ENCODE measurements around the gene MYH7.
"Not testable (repeated sequence)": the region's sequence is repeated elsewhere in the genome, so short reads cannot be mapped to it uniquely, and the experiment has no call there.

MYH7 gene

DNA sequence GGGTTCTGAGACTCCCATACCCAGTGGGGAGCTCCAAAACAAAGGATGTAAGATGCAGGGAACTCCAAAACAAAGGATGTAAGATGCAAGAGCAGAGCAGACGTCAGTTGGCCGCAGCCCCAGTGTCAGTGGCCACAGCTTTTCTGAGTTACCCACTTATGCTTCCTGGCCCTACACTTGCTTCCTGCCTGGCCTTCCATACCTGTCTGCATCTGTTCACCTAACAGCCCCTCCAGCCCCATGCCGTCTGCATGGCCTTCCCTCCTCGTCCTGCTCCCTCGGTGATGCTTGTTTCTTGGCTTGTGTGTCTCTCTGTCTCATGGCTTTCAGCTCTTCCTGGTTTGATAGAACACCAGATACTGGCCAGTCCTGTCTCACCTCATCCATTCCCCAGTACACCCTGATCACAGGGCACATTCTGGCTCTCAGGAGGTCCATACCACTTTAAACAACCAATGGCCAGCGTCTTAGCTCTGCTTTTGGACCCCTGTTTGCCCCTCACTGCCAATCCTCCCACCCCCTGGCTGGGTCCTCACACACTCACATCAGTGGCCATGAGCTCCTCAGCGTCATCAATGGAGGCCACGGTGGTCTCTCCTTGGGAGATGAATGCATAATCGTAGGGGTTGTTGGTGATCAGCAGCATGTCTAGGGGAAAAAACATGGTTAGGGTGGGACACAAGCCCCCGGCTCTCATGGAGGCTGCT is 5.3 kb downstream of the MYH7 start:
- DNase-seq, result no peak

DNA sequence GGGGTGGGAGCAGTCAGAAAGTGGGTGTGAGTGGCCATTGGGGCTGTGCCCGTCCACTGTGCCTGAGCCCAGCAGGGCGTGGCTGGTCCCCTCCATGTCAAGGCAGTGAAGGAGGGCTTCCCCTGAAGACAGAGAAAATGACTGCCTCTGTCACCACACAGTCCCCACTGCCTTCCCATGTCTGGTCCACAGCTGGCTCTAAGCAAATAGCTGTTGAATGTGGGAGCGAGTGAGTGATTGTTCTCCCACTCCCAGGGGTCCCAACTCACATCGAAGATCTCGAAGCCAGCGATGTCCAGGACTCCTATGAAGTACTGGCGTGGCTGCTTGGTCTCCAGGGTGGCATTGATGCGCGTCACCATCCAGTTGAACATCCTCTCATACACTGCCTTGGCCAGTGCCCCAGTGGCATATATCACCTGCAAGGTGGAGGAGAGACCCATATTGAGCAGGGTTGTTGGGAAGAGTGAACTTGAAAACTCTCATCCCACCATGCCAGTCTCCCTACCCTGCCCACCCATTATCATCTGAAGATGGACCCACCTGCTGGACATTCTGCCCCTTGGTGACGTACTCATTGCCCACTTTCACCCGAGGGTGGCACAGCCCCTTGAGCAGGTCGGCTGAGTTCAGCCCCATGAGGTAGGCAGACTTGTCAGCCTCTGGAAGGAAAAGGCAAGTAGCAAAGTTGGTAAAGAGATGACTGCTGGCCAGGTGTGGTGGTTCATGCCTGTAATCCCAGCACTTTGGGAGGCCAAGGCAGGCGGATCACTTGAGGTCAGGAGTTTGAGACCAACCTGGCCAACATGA is 6.6 kb downstream of the MYH7 start:
- DNase-seq, result no peak

- DNase-seq, result not testable (repeated sequence)
These were observed 9.7 kb downstream of the MYH7 start for GRCh38 chr14:23425798-23426197.

DNA sequence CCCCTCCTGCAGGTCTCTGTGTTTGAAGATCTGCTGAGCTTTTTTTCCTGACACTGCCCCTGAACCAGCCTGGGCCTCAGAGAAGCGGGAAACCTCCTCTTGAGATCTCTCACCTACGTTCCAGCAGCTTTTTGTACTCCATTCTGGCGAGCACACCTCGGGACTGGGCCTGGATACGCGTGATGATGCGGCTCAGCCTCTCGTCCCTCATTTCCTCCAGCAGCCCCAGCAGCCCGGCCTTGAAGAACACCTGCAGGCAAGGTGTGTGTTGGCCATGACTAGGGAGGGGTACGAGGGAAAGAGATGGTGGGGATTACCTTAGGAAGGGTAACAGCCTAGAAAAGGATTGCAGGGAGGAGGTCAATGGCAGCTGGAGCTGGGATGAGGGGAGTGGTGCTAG is 10.3 kb downstream of the MYH7 start:
- no peak for DNase-seq

GRCh38 chr14:23423657-23424056 is 11.8 kb downstream of the MYH7 start:
- no peak for DNase-seq

DNA sequence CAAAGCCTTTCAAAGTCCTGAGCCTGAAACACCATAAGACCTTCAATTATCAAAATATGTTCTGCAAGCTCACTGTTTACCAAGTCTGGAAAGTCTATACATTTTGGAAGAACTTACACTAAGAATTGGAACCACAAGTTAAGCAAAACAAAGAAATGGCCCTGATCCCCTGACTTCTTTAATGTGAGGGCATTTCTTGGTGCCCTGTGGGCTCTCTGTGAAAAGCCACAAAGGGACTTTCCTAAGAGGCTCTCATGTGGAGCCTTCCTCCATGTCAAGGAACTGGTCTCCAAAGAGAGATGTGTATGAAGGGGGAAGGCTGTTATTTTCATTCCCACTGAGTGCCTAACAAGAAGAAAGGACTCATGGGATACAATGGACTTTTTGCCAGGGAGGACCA is 13.9 kb downstream of the MYH7 start:
- DNase-seq, result no peak

DNA sequence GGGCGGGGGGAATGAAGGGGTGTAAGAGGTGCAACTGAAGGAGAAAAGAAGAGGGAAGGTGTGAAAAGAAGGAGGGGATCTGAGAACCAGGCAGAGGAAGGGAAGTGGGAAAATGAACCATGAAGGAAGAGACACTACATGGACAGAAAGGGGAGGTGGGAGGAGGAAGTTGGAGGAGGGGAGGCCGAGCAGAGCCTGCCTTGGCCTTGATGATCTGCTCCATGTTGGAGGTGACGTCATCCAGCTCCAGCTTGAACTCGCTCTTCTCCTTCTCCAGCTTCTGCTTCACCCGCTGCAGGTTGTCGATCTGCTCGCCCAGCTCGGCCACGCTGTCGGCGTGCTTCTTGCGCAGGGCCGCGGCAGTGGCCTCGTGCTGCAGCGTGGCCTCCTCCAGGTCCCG is 15.8 kb downstream of the MYH7 start:
- DNase-seq, result not testable (repeated sequence)

DNA sequence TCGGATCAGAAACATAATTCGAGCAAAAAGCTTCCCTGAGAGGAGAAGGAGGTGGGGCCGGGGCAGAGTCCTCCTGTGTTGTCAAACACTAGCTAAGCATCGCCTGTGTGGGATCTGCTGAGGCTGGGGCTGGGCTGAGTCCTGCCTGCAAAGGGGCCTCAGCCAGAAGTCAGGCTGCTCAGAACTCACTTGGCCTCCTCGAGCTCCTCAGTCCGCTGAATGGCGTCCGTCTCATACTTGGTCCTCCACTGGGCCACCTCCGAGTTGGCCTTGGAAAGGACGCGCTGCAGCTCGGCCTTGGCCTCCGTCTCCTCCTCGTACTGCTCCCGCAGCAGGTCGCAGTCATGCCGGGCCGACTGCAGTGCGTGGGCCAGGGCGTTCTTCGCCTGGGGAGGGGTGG is 17.4 kb downstream of the MYH7 start:
- DNase-seq, result no peak

GRCh38 chr14:23417269-23417668 is 18.2 kb downstream of the MYH7 start:
- not testable (repeated sequence) for DNase-seq

DNA sequence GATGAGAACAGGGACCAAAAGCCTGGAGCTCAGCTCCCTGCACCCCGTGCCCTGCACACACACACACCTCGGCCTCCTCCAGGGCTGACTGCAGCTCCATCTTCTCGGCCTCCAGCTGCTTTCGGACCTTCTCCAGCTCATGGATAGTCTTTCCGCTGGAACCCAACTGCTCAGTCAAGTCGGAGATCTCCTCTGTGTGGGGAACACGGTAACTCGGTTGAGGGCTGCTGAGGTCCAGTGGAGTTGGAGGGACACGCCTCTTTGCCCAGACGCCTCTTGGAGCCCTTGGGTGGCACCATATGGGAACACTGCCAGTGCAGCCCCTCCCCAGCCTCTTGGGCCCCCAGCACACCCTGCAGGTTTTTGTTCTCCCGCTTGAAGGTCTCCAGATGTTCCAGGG is 18.7 kb downstream of the MYH7 start:
- DNase-seq, result no peak

GRCh38 chr14:23415821-23416778 is 19.4 kb downstream of the MYH7 start:
- no peak for DNase-seq

- DNase-seq, result no peak
These were observed 20.3 kb downstream of the MYH7 start for GRCh38 chr14:23414906-23415820.

DNA sequence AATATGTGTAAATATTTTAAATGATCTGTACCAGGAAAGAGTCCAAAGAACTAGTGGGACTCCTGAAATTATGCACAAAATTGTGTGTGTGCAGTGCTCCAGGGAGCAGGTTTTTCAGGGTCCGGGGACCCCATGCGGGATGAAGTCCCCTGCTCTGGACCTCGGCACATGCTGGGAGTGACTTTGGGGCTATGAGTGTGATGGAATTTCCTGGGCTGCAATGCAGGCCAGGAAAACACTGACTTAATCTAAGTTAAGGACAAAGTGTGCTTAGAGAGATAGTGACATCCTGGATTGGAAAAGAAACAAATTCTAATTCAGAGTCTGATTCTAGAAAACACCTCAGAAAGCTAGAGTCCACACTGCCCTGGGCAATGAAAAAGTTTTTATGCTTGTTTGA is 21.2 kb downstream of the MYH7 start:
- no peak for DNase-seq

DNA sequence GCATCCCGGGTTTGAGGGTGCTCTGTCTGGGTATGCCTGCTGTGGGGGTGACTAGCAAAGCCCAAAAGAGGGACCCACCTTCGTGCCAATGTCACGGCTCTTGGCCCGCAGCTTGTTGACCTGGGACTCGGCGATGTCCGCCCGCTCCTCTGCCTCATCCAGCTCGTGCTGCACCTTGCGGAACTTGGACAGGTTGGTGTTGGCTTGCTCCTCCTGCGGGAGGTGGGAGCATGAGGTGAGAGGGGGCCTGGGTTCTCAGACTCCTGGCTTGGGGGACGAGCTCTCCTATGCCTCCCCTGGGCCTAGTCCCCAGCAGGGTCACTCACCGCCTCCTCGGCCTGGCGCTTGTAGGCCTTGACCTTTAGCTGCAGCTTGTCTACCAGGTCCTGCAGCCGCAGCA is 21.8 kb downstream of the MYH7 start:
- no peak for DNase-seq

GRCh38 chr14:23411563-23412525 is 23.6 kb downstream of the MYH7 start:
- DNase-seq, result no peak

DNA sequence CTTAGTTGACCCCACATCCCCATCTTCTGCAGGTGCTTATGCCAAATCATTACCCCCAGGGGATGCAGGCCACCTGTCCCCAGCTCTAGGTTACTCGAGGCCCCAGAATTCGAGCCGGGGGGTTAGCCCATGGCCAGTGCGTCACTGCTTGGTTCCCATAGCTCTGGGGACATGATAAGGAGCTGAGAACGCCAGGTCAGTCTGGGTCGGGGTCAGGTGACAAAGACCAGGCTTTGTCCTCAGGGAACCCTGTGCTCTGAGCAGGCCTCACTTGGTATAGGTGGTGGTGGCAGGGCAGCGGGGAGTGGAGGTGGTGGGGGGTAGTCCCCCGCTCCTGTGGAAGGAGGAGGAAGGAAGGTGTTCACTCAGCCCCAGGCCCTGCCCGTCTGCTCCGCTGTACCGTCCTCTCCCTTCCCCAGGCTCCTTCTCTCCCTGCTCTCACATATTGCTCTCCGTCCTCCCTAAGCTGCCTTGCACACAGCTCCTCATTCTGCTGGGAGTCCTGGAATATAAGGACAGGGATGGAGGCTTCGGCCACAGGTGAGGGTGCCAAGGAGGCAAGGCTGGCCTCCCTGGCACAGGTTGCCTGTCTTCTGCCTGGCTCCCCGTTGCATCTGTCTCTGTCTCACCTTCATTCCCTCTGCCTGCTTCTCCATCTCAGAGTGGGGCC is 25.4 kb downstream of the MYH7 start:
- DNase-seq, result no peak

- DNase-seq, result no peak
These were observed 26.0 kb downstream of the MYH7 start for GRCh38 chr14:23409475-23409874.

DNA sequence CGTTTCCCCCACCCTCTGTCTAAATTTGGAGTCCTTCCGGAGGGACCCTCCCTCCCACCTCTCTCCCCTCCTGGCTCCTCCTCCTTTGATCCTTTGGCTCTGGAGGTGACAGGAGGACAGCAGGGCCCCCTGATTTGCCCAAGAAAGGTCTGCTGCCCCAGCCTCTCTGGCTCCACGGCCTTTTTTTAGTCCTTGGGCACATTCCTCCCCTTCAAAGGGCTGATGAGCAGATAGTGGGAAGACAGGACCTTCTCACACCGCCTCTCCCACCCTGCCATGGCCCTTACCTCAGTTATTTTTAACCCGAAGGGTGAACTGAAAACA is 27.2 kb downstream of the MYH7 start:
- DNase-seq, result no peak

DNA sequence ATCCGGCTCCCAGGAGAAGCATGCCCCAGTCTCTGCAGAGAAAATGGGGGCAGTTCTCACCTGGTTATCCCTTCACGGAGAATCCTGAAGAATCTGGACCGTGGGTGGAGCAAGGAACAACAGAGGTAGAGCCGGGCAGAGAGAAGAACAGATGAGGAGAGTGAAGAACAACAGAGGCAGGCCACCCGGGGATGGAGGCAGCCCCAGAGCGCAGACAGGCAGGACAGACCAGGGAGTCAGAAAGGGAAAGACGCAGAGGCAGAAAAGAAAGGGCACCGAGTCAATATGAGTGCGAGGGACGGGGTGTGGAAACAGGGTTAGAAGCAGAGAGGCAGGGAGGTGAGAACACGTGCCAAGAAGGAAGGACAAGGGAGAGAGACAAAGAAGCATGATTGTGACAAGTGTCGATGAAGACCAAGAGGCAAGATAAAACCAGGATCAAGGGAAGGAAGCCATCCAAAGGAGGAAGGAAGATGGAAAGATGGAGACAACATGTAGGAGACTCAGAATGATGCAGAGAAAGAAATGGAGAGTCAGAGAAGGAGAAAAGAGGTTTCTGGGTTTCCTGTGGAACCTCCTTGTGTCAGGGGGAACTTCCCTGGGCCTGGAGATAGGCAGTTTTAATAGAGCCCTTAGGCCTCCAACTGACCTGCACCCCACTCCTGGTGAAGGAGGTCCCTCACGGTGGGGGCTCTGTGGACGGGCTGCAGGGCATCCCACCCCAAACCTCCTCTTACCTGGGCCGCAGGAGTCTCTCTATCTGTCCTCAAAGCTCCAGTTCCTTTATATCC is 27.7 kb downstream of the MYH7 start, which contains the start of gene MYH6:
MYH6 (minus strand) TSS at position 758 of the 791 bp plus-strand sequence. CDS start 1,050 bp downstream, outside the sequence.
- no peak for DNase-seq

Data from activated CD8-positive, alpha-beta memory T cell treated with anti-CD3 and anti-CD28 coated beads for 24 hours (primary cell).